GM13977 (cell line): ENCODE data around the gene PCIF1.

Experiments
- DNase-seq: peaks from one replicate; pipeline ENCODE4 v3.0.0; 2012; ENCODE audit warnings: low spot score
- CTCF ChIP-seq: IDR thresholded peaks from 2 replicates; pipeline ENCODE4 v1.5.1; 2012; ENCODE audit warnings: mild to moderate bottlenecking, control low read depth; ENCODE audit not compliant: insufficient read depth; ENCODE audit errors: extremely low read depth, missing control alignments
- in situ Hi-C: fragments of 300-500 bp; cut with MboI; formaldehyde crosslinking; loops from one replicate; pipeline ENCODE4 v1.12.0; 2022; ENCODE audit warnings: low sequenced_read_pairs, low pct_unique_long_range_greater_than_20kb, mixed read lengths, inconsistent platforms; ENCODE audit not compliant: unreplicated experiment

Gene PCIF1

GRCh38 chr20:45971675-45972499 lies 37.4 kb downstream of the PCIF1 start, which contains the start of gene ZNF335:
Gene ZNF335, minus strand, starts transcription at chr20:45972203. Its CDS starts 793 bp downstream, at chr20:45971410.
- DNase-seq, result peak; percentile 99
- TF ChIP-seq CTCF, result no peak
- in situ Hi-C loops, result no loop called here

- in situ Hi-C loops, result no loop called here
- peak; percentile 98 for DNase-seq
- TF ChIP-seq CTCF, result no peak
Measured at GRCh38 chr20:45972500-45973183, 38.2 kb downstream of the PCIF1 start.

GRCh38 chr20:45974896-45975565 lies 40.5 kb downstream of the PCIF1 start:
- DNase-seq, result no peak
- TF ChIP-seq CTCF, result no peak

GRCh38 chr20:45975686-45976085 lies 41.2 kb downstream of the PCIF1 start:
- no peak for DNase-seq
- in situ Hi-C loops, result no loop called here
- TF ChIP-seq CTCF, result no peak

More at GRCh38 chr20:45974896-45975565, 40.5 kb downstream of the PCIF1 start:
- in situ Hi-C loops, result no loop called here

- DNase-seq, result no peak
- TF ChIP-seq CTCF, result no peak
- in situ Hi-C loops, result no loop called here
Measured at GRCh38 chr20:45976086-45976485, 41.6 kb downstream of the PCIF1 start.

- in situ Hi-C loops, result no loop called here
- TF ChIP-seq CTCF, result no peak
Measured at GRCh38 chr20:45981261-45981660, 46.8 kb downstream of the PCIF1 start.

More at GRCh38 chr20:45981261-45981660, 46.8 kb downstream of the PCIF1 start:
- DNase-seq, result no peak
